Parathyroid adenoma (tissue), 2 donors: ENCODE data around the gene CCDC149.

Source experiments
- H2AFZ ChIP-seq: fragments of 300-600 bp; sonication (generic); one replicate; pipeline ENCODE4 v1.7.0; 2017; ENCODE audit warnings: antibody characterized with exemption, mild to moderate bottlenecking
- H3K27ac ChIP-seq: fragments of 300-600 bp; sonication (generic); one replicate; pipeline ENCODE4 v1.7.0; 2017
- H3K27me3 ChIP-seq: fragments of 300-600 bp; sonication (generic); one replicate; pipeline ENCODE4 v1.7.0; 2017; ENCODE audit warnings: low read length; ENCODE audit not compliant: control insufficient read depth, insufficient read depth
- H3K36me3 ChIP-seq: fragments of 300-600 bp; sonication (generic); one replicate; pipeline ENCODE4 v1.7.0; 2017; ENCODE audit warnings: low read length; ENCODE audit not compliant: control insufficient read depth, insufficient read depth
- H3K4me1 ChIP-seq: fragments of 300-600 bp; sonication (generic); one replicate; pipeline ENCODE4 v1.7.0; 2017; ENCODE audit warnings: control low read depth
- H3K4me2 ChIP-seq: fragments of 300-600 bp; sonication (generic); one replicate; pipeline ENCODE4 v1.7.0; 2017; ENCODE audit warnings: low read length
- H3K4me3 ChIP-seq: fragments of 300-600 bp; sonication (generic); one replicate; pipeline ENCODE4 v1.7.0; 2017; ENCODE audit warnings: low read depth, low read length
- H3K79me2 ChIP-seq: fragments of 300-600 bp; sonication (generic); one replicate; pipeline ENCODE4 v1.7.0; 2017; ENCODE audit warnings: control low read depth
- H3K9ac ChIP-seq: fragments of 300-600 bp; sonication (generic); one replicate; pipeline ENCODE4 v1.7.0; 2017; ENCODE audit warnings: mild to moderate bottlenecking
- H3K9me3 ChIP-seq: fragments of 300-600 bp; sonication (generic); one replicate; pipeline ENCODE4 v1.7.0; 2017; ENCODE audit warnings: low read length; ENCODE audit not compliant: control insufficient read depth
- CTCF ChIP-seq: fragments of 300-600 bp; sonication (generic); IDR thresholded peaks from one replicate; pipeline ENCODE4 v1.7.0; 2017; ENCODE audit warnings: antibody characterized with exemption, mild to moderate bottlenecking
- donor health status: primary hyperparathyroidism.

CCDC149 gene

GRCh38 chr4:24795666-24796381 is 117.0 kb downstream of the CCDC149 start:
- no peak for TF ChIP-seq CTCF
- H3K9me3 ChIP-seq: no peaks in the 10 kb centered on the region
- no peaks in the 10 kb centered on the region for H3K4me1 ChIP-seq
- no peaks in the 10 kb centered on the region for H3K36me3 ChIP-seq
- H3K27ac ChIP-seq: peak overlapping the region; percentile 11
- H2AFZ ChIP-seq: peak overlapping the region; percentile 60
- no peak overlapping the region for H3K4me3 ChIP-seq
- peak overlapping the region; percentile 19 for H3K4me2 ChIP-seq
- no peaks in the 10 kb centered on the region for H3K27me3 ChIP-seq
- H3K9ac ChIP-seq: no peak overlapping the region
- no peaks in the 10 kb centered on the region for H3K79me2 ChIP-seq

- Histone ChIP-seq H3K4me2 (peak within 1 kb of the TSS; percentile 19), H3K27ac (peak within 1 kb of the TSS; percentile 39), H3K9me3 (no peaks in the 10 kb centered on the region), H3K79me2 (no peaks in the 10 kb centered on the region), H3K4me3 (no peak within 1 kb of the TSS), H3K9ac (no peak within 1 kb of the TSS), H3K27me3 (no peaks in the 10 kb centered on the region), H2AFZ (peak within 1 kb of the TSS; percentile 60), H3K36me3 (no peaks in the 10 kb centered on the region), H3K4me1 (no peaks in the 10 kb centered on the region)
- TF ChIP-seq CTCF: no peak
Measured at GRCh38 chr4:24794916-24795665, 117.8 kb downstream of the CCDC149 start, which contains the start of gene SOD3. TSS of gene SOD3 (plus strand) at chr4:24795573. CDS start at chr4:24799522, 3,949 bp downstream.

- H2AFZ ChIP-seq: no peak overlapping the region
- H3K4me2 ChIP-seq: no peak overlapping the region
- no peaks in the 10 kb centered on the region for H3K9me3 ChIP-seq
- no peak overlapping the region for H3K9ac ChIP-seq
- no peaks in the 10 kb centered on the region for H3K27me3 ChIP-seq
- H3K4me3 ChIP-seq: no peak overlapping the region
- no peaks in the 10 kb centered on the region for H3K36me3 ChIP-seq
- no peak for TF ChIP-seq CTCF
- no peaks in the 10 kb centered on the region for H3K4me1 ChIP-seq
- H3K27ac ChIP-seq: peak overlapping the region; percentile 39
- H3K79me2 ChIP-seq: no peaks in the 10 kb centered on the region
Measured at GRCh38 chr4:24794480-24794879, 118.4 kb downstream of the CCDC149 start.

GRCh38 chr4:24794051-24794450 is 118.8 kb downstream of the CCDC149 start:
- H3K27ac ChIP-seq: peak overlapping the region; percentile 15
- H3K36me3 ChIP-seq: no peaks in the 10 kb centered on the region
- H3K9ac ChIP-seq: no peak overlapping the region
- no peak overlapping the region for H3K4me3 ChIP-seq
- H3K9me3 ChIP-seq: no peaks in the 10 kb centered on the region
- no peak overlapping the region for H3K4me2 ChIP-seq
- TF ChIP-seq CTCF: no peak
- H3K79me2 ChIP-seq: no peaks in the 10 kb centered on the region
- no peak overlapping the region for H2AFZ ChIP-seq
- no peaks in the 10 kb centered on the region for H3K27me3 ChIP-seq
- no peaks in the 10 kb centered on the region for H3K4me1 ChIP-seq
